Loucy (cell line): Measurements from ENCODE around the gene EHBP1L1.

Experiments
- H2AFZ ChIP-seq: fragments of 200-600 bp; sonication (generic); 2 replicates; pipeline ENCODE4 v1.6.0; 2016; ENCODE audit warnings: antibody characterized with exemption, mild to moderate bottlenecking, low read length, moderate library complexity
- H3F3A ChIP-seq: fragments of 200-600 bp; 2 replicates; pipeline ENCODE4 v1.6.0; 2016; ENCODE audit warnings: antibody characterized with exemption, low read depth, mild to moderate bottlenecking
- H3K27me3 ChIP-seq: fragments of 200-600 bp; sonication (generic); 2 replicates; pipeline ENCODE4 v1.6.1; 2014; ENCODE audit warnings: low read length, mild to moderate bottlenecking; ENCODE audit not compliant: insufficient read depth, poor library complexity, severe bottlenecking
- H3K36me3 ChIP-seq: fragments of 200-600 bp; sonication (generic); 2 replicates; pipeline ENCODE4 v1.6.1; 2016; ENCODE audit warnings: low read length; ENCODE audit not compliant: insufficient read depth
- H3K4me1 ChIP-seq: fragments of 200-600 bp; sonication (generic); 2 replicates; pipeline ENCODE4 v1.5.1; 2014; ENCODE audit warnings: low read length, mild to moderate bottlenecking; ENCODE audit not compliant: insufficient read depth, poor library complexity, severe bottlenecking
- H3K4me2 ChIP-seq: fragments of 200-600 bp; sonication (generic); 2 replicates; pipeline ENCODE4 v1.6.0; 2014; ENCODE audit warnings: antibody characterized with exemption, low read length, low read depth, mild to moderate bottlenecking; ENCODE audit not compliant: poor library complexity, severe bottlenecking
- H3K4me3 ChIP-seq: fragments of 200-600 bp; sonication (generic); 2 replicates; pipeline ENCODE4 v1.5.1; 2014; ENCODE audit warnings: low read length, mild to moderate bottlenecking, mixed read lengths; ENCODE audit not compliant: poor library complexity, severe bottlenecking
- H3K79me2 ChIP-seq: fragments of 200-600 bp; sonication (generic); 2 replicates; pipeline ENCODE4 v1.6.1; 2014; ENCODE audit warnings: low read length; ENCODE audit not compliant: insufficient read depth
- H3K9ac ChIP-seq: fragments of 200-600 bp; sonication (generic); 2 replicates; pipeline ENCODE4 v1.6.0; 2014; ENCODE audit warnings: mild to moderate bottlenecking, low read depth, low read length, moderate library complexity; ENCODE audit not compliant: poor library complexity, severe bottlenecking
- H3K9me2 ChIP-seq: fragments of 200-600 bp; sonication (generic); replicated peaks from 2 replicates; pipeline ENCODE4 v1.6.1; 2016; ENCODE audit warnings: low read depth, low read length, mixed read lengths
- H3K9me3 ChIP-seq: fragments of 200-600 bp; sonication (generic); 2 replicates; pipeline ENCODE4 v1.6.1; 2014; ENCODE audit warnings: mild to moderate bottlenecking, antibody characterized with exemption, low read length, low read depth; ENCODE audit not compliant: insufficient read depth
- H4K20me1 ChIP-seq: fragments of 200-600 bp; sonication (generic); 2 replicates; pipeline ENCODE4 v1.6.0; 2014; ENCODE audit warnings: antibody characterized with exemption, low read length, mild to moderate bottlenecking; ENCODE audit not compliant: insufficient read depth, poor library complexity, severe bottlenecking
- CTCF ChIP-seq: fragments of 200-600 bp; sonication (generic); conservative IDR thresholded peaks from 2 replicates; pipeline ENCODE4 v1.5.1; 2014; ENCODE audit warnings: mild to moderate bottlenecking, antibody characterized with exemption, low read length
- EZH2phosphoT487 ChIP-seq: fragments of 200-600 bp; IDR thresholded peaks from 2 replicates; pipeline ENCODE4 v1.6.1; 2018; ENCODE audit warnings: antibody characterized with exemption, mild to moderate bottlenecking, moderate library complexity, borderline replicate concordance

The EHBP1L1 gene

GRCh38 chr11:65629579-65629978, 53.7 kb downstream of the EHBP1L1 start:
- Histone ChIP-seq H3K79me2 (no peaks in the 10 kb centered on the region), H3K9ac (no peak overlapping the region), H4K20me1 (no peaks in the 10 kb centered on the region), H3K4me2 (no peak overlapping the region), H3K4me1 (peaks cover 8% of the 10 kb centered on the region), H3F3A (no peaks in the 10 kb centered on the region), H3K9me2 (no peaks in the 10 kb centered on the region), H3K9me3 (no peaks in the 10 kb centered on the region), H3K27me3 (no peaks in the 10 kb centered on the region), H2AFZ (no peak overlapping the region), H3K36me3 (peaks cover 48% of the 10 kb centered on the region; the same call in 1 of the 2 replicates), H3K4me3 (no peak overlapping the region)
- TF ChIP-seq EZH2phosphoT487 (no peak), CTCF (no peak)

GRCh38 chr11:65630215-65630614, 54.4 kb downstream of the EHBP1L1 start:
- H3F3A ChIP-seq = no peaks in the 10 kb centered on the region
- TF ChIP-seq EZH2phosphoT487 = no peak
- TF ChIP-seq CTCF = no peak
- H3K36me3 ChIP-seq = peaks cover 53% of the 10 kb centered on the region; the same call in 1 of the 2 replicates
- H3K27me3 ChIP-seq = no peaks in the 10 kb centered on the region
- no peaks in the 10 kb centered on the region for H3K79me2 ChIP-seq
- no peak overlapping the region for H3K4me2 ChIP-seq
- no peaks in the 10 kb centered on the region for H4K20me1 ChIP-seq
- H3K9me2 ChIP-seq = no peaks in the 10 kb centered on the region
- no peak overlapping the region for H2AFZ ChIP-seq
- H3K9me3 ChIP-seq = no peaks in the 10 kb centered on the region
- H3K4me1 ChIP-seq = peaks cover 8% of the 10 kb centered on the region
- no peak overlapping the region for H3K4me3 ChIP-seq
- no peak overlapping the region for H3K9ac ChIP-seq

- Histone ChIP-seq H3F3A (no peaks in the 10 kb centered on the region), H4K20me1 (no peaks in the 10 kb centered on the region), H3K36me3 (peaks cover 47% of the 10 kb centered on the region; the same call in 1 of the 2 replicates), H3K4me2 (no peak overlapping the region), H3K9ac (no peak overlapping the region), H3K4me1 (peaks cover 17% of the 10 kb centered on the region), H3K79me2 (no peaks in the 10 kb centered on the region), H2AFZ (no peak overlapping the region), H3K9me3 (no peaks in the 10 kb centered on the region), H3K4me3 (no peak overlapping the region), H3K27me3 (no peaks in the 10 kb centered on the region), H3K9me2 (no peaks in the 10 kb centered on the region)
- TF ChIP-seq CTCF (no peak), EZH2phosphoT487 (no peak)
Measured at GRCh38 chr11:65633390-65634108, 57.7 kb downstream of the EHBP1L1 start.
